GM21360 (cell line): ENCODE measurements around the gene PHGDH.
"Not testable (repeated sequence)": the region's sequence is repeated elsewhere in the genome, so short reads cannot be mapped to it uniquely, and the experiment has no call there.

ENCODE experiments used
- ATAC-seq: cut with Tn5 transposase; IDR thresholded peaks from one replicate; pipeline ENCODE4 v1.9.1; 2021; ENCODE audit warnings: mild to moderate bottlenecking, moderate library complexity; ENCODE audit not compliant: unreplicated experiment

The PHGDH gene

DNA sequence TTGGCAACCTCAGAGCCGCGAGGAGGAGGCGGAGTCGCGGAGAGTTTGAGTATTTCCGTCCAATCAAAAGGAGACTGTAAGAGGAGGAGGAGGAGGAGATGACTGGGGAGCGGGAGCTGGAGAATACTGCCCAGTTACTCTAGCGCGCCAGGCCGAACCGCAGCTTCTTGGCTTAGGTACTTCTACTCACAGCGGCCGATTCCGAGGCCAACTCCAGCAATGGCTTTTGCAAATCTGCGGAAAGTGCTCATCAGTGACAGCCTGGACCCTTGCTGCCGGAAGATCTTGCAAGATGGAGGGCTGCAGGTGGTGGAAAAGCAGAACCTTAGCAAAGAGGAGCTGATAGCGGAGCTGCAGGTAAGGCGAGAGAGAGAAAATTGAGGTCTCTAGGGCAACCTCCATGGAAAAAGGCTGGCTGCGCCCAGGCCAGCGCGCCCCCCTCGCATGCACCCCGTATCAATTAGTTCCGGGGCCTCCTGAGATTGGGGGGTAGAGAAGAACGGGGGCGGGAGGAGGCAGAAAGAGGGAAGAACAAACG lies at the start of gene PHGDH:
TSS of gene PHGDH (plus strand) at position 131 of the 538 bp plus-strand sequence. CDS start at position 220, 89 bp downstream.
- peak; percentile 72 for ATAC-seq

DNA sequence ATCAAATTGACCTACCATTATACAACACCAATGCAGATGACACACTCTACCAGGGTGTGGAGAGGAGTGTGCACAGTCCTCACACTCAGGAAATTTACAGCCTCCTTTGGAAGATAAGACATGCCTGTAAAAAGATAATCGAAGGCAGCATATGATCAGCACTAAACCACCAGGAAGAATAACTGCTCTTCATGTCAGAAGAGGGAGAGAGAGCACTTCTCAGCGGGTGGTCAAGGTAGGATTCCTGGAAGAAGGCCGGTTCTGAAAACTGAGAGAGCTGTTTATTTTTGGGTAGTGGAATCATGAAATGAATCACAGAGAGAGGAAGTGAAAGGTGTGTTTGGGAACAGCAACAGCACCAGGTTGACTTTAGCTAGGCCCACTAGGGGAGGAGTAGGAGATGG lies 49.7 kb upstream of the PHGDH start:
- peak; percentile 82 for ATAC-seq

DNA sequence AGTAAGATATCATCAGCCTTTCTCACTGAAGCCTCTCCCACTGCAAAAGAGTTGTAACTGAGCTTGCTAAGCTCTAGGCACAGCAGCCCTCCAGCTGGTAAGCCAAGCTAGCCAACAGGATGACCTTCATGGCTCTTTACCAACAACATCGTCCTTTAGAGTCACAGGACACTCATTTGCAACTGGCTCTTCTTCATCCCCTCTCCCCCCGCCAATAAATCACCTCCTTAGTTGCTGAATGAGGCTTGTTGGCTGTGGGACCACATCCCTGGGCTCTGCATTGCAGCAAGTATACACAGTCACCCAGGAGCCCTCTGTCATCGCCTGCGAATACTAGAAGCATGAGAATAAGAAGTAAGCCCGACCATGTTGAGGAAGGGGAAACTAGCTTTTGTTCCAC lies 47.7 kb upstream of the PHGDH start:
- ATAC-seq = no peak

DNA sequence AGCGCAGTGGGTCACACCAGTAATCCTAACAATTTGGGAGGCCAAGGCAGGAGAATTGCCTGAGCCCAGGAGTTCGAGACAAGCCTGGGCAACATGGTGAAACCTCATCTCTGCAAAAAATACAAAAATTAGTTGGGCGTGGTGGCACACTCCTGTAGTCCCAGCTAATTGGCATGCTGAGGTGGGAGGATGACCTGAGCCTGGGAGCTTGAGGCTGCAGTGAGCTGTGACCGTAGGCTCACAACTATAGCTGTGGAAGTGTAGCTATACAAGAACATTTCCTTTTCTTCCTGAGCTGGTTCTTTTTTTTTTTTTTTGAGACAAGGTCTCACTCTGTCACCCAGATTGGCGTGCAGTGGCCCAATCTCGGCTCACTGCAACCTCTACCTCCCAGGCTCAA lies 44.6 kb upstream of the PHGDH start:
- no peak for ATAC-seq

DNA sequence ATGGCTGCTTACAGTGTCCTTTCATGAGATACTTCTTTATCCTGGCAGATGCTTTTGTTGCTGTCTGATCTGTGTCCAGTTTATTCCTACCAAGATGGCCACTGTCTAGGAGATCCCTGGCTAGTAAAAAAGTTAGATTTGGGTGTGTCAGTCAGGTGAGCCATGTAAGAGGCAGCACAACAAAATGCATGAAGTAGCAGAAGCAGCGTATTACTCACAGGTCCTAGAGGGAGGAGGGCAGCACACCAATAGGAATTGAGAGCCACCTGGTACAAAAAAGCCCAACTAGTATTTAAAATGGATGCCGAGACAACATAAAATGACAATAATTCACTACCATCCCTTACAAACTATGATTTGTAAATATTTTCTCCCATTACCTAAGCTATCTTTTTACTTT lies 40.8 kb upstream of the PHGDH start:
- no peak for ATAC-seq

DNA sequence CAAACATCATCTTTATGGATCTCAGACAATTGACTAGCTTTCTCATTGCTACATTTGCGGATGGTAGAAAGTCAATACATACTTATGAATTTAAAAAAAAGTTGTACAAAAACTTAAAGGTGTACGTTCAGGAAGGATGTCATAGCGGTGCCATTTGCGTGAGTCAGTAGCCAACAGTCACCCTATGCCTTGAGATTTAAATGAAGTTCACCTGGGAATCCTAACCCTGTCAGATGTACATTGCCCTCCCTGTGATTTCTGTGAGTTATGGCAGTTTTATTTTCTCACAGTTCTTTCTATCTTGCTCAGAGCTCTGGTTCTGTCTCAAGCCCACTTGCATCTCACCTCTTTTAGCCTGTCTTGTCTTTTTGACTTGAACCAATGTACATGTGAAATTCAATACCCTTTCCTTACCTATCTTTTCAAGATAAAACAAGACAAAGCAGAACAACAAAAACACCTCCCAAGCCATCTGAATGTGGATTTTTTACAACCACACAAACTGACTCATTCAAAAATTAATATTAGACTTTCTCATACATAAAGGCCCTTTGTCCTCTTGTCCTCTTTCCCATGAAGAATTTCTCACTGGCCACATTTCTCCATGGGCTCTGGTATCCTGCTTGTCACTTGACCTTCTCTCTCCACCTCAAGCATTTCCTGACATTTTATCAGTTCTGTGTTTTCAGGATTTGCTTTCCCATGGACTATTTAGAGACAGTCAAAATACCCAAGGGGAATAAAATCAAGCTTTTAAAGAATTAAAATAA lies 38.4 kb upstream of the PHGDH start:
- ATAC-seq = no peak

DNA sequence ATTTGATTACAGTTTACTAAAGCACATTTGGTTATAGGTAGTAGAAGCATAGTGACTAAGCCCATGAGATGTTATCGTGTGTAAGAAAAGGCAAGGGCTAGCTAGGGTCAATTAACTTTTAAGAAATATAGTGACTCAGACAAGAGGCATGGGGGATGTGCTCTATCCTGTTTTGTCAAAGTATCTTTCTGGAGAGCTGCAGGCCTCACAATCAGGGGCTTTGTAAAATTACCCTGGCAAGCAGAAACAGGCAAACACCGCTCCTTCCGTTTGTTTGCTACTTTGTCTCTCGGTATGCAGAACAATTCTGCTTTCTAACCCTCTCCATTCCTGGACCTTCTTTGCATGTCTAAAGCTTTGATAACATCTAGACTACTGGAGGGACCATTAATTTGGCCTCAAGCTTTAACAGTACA lies 37.6 kb upstream of the PHGDH start:
- no peak for ATAC-seq

DNA sequence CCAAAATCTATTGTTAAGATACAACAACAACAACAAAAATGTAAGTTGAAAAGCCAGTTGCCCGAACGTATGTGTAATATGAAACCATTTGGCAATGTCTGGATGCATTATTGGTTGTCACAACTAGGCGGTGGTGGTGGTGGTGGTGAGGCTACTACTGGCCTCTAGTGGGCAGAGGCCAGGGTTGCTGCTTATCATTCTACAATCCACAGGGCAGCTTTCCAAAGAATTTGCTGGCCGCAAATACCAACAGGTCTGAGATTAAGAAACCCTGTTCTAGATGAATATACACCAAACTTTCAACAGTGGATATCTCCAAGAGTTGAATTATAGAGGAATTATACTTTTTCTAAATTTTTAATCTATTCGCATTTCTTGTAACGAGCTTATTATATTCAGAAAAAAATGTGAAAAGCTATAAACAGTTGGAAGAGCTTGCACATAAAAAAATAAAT lies 36.9 kb upstream of the PHGDH start:
- peak; percentile 57 for ATAC-seq

DNA sequence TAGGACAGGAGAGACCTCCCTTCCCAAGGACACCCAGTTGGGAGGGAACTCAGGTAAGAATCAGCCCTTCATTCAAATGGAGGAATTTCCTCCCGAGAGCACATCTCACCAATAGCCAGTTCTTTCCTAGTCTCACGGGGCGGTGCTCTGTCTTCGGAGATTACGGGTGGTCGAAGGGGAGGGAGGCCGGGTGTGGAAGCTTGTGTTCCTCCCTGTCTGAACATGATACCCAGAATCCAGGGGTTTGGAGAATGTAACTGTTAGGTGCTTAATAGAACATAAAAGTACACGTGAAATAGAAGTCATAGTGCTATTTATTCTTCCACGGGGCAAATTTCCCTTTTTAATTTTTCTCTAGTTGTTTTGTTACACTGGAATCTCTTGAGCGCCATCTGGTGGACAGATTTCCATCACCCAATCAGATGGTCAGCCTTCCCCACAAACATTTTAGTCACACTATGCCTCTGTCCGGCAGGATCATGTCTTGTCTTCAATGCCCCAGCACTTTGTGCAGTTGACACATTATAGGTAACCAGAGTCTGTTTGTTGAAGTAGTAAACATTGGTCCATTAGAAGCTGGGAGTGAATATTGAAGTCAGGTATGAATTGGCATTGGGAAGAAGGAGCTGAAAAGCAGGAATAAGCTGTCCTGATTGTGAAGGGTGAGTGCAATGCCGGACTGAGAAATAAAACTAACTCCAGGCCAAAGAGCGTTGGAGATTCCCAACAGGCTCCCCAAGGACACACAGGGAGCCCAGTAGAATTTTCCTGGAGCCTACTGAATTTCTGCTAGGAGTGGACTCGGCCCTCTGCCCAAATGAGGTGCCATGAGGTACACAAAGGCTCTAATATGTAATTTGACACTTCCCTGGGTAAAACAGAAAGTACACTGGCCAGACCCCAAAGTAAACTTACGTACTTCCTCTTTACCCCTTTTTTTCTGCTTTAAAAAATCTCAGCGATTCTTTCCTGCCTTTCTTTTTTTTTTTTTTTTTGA lies 36.1 kb upstream of the PHGDH start:
- ATAC-seq = no peak

DNA sequence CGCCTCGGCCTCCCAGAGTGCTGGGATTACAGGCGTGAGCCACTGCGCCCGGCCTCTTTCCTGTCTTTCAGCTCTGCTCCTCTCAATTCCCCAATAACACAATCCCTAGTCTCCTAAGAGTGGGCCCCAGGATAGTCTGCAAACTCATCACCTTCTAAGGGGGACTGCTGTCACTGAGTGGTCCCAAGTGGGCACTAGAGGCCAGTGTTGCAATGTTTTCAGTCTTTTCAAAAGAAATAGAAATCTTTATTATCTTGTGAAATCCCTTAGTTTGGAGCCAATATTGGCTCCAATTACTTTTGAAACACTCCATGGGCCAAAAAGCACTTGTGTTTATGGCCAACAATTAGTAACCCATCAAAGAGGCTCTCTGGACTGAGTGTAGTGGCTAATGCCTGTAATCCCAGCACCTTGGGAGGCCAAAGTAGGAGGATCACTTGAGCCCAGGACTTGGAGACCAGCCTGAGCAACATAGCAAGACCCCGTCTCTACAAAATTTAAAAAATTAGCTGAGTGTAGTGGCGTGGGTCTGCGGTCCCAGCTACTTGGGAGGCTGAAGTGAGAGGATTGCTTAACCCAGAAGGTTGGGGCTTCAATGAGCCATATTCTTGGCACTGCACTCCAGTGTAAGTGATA lies 35.0 kb upstream of the PHGDH start:
- ATAC-seq = no peak

DNA sequence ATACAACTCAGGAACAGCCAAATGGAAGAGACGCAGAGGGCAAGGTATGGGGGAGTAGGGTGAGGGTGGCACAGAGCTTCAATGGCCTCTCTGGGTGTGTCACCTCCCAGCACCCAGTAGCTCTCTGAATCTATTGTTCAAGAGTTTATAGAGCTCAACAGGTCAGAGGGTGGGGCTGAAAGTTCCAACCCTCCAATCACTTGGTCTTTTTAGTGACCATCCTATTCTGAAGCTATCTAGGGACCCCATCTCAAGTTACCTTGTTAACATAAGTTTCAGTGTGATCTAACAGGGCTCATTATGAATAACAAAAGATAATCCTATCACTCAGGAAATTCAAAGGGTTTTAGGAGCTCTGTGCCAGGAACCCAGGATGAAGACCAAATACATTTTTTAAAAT lies 32.5 kb upstream of the PHGDH start:
- no peak for ATAC-seq

DNA sequence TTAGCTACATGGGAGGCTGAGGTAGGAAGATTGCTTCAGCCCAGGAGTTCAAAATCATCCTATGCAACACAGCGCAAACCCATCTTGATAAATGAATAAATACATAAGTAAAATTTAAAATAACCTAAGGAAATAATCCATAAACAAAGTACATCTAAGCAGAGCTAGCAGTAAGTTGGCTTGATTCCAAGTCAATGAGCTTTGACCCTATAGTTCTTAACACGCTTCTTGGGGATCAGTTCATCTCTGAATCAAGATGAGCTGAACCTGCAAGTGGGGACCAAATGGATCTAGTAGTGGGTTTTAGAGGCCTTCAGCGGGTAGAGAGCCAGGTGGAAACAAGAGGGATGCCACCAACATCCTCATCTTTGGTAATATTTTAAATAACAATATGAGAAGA lies 31.5 kb upstream of the PHGDH start:
- no peak for ATAC-seq

DNA sequence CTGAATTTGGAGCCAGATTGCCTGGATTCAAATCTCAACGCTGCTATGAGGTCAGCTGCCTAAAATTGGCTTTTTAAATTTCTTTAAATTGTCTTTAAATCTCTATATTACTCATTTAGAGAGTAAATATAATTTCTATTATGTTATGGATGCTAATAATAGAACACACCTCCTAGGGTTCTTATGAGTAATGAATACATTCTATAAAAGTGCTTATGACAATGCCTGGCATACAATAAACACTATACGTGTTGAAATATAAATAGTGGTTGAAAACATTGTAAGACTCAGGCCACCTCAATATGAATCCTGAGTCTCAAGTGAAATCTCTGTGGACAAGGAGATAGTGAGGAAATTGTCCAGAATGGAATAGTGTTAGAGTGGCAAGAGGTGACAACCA lies 31.0 kb upstream of the PHGDH start:
- no peak for ATAC-seq

DNA sequence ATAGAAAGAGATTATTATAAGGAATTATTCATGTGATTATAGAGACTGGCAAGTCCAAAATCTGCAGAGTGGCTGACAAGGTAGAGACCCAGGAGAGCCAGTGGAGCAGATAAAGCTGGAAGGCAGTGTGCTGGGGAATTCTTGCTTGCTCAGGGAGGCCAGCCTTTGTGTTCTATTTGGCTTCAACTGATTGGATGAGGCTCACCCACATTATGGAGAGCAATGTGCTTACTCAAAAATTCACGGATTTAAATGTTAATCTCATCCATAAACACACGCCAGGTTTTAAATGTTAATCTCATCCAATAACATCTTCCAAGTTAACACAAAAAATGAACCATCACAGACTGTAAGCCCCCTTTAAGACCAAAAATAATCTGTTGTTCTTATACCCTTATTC lies 30.2 kb upstream of the PHGDH start:
- no peak for ATAC-seq

DNA sequence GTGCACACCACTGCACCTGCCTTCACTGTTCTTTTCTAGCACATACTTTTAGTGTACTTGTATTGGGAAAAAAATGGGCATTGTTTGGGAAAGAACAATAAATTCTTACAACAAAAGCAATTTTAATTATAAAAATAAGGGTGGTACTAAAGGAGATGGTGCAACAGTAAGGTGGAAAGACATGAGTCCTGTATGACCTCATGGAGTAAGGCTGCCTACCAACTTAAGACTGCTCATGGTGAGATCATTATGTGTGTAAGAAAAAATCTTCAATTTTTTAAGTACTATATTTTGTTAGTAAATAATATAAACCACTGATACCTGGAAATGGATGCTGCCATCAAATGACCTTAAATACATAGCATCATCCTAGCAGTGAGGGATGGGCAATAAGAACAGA lies 29.6 kb upstream of the PHGDH start:
- ATAC-seq = no peak

DNA sequence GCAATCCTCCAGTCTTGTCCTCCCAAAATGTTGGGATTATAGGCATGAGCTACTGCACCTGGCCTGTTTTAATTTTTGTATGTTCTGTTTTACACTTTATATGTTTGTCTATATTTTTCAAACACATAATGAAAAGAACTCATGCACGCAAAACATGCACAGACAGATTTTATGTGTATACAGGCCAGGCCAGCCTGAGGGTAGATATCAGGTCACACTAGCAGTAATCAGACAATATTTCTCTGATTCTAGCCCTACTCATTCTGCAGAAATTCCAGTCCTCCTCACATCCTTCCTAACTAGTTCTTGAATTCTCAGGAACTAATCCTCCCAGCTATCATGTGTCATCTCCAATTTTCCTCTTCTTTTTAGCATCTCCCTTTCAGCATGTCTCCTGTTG lies 27.8 kb upstream of the PHGDH start:
- ATAC-seq = no peak

DNA sequence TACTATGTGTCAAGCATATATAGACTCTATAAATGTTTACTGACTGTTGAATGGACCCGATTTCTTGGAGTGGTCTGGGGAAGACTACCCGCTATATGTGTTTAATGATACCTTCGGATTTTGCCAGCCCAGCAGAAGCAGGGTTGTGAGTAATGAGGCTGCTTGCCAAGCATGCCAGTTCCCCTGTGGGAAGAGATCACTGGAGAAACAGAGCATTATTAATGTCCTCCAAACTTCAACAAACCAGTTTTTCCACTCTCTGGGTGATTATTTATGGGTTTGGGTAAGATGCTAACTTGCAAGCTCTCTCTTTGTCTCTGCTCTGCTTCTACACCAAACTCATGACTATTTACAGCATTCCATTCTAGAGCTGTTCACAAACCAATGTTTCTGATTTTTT lies 25.1 kb upstream of the PHGDH start:
- no peak for ATAC-seq

DNA sequence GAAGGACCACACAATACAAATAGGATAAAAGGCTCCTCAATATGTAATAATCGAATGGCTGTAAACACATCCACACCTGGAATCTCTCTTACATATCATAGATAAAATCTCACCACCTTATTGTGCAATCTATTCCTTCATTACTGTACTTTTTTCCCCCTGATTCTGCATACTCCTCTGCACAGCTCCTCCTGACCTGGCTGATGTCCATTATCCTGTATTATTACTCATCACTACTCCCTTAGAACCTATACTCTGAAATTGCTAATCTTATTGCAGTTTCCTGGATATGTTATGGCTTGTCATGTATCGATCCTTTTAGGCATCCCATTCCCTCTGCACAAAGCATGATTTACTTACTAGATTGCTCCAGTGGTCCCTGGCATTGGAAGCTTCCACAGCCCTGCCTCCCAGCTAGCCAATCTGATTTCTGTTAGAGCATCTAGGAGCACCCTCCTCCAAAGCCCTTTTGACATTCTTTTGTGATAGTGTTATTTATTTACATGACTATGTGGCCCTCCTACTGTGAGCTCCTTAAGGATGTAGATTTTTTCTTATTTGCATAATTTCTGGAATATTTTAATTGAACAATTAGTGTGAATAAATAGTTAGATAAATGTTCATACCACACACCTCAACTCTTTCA lies 24.2 kb upstream of the PHGDH start:
- ATAC-seq = no peak

DNA sequence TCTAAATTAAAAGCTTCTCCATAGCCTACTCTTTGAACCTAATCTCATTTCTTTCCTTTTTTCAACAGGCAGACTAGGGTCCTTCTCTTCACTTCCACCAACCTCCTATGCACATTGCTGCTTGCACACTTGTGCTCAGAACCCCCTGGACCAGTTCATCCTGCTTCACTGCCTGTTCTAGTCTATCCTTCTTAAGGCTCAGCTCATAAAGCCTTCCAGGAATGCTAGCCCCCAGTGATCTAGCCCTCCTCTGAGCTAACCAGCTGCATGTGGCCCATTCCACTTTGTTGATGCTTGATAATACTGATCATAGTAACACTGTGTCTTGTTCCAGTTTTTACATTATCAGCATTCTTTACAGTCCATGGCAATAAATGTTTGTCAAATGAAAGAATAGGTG lies 22.9 kb upstream of the PHGDH start:
- ATAC-seq = no peak

DNA sequence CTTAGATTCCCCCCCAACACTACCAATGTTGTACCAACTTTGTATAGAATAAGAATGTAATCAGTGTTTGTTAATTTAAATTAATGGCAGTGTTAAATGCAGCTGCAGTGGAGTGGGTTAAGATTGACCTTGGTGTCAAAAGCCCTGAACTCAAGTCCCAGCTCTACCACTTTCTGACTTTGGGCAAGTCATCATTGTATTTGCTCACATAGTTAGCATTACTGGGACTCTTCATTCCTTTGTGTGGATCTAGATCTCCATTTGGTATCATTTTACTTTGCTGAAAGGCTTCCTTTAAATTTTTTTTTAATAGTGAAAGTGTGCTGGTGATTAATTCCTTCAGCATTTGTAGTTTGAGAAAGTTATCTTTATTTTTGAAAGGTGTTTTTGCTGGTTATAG lies 22.2 kb upstream of the PHGDH start:
- no peak for ATAC-seq

DNA sequence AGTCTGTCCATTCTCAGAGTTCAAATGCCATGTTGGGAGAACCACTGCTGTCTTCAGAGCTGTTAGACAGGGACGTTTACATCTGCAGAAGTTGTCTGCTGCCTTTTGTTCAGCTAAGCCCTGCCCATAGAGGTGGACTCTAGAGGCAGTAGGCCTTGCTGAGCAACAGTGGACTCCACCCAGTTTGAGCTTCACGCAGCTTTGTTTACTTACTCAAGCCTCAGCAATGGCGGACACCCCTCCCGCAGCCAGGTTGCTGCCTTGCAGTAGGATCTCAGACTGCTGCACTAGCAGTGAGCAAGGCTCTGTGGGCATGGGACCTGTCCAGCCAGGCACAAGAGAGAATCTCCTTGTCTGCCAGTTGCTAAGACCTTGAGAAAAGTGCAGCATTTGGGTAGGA lies 14.9 kb upstream of the PHGDH start:
- ATAC-seq = not testable (repeated sequence)
